Smooth muscle cell (in vitro differentiated cells): ENCODE results near the gene TMX4. TPM values are rescaled to one million over a fixed set of nuclear protein-coding genes. Genes with fewer than 3 reads are reported as not detected.

ENCODE experiments used
- DNase-seq: peaks from one replicate; lab custom pipeline; 2025; ENCODE audit not compliant: unreplicated experiment; lab: John Stamatoyannopoulos, UW
- H2AFZ ChIP-seq: fragments of 200-600 bp; sonication (generic); 2 replicates; pipeline ENCODE4 v1.6.0; 2016; ENCODE audit warnings: antibody characterized with exemption, low read depth, mild to moderate bottlenecking
- H3F3A ChIP-seq: fragments of 200-600 bp; sonication (generic); 2 replicates; pipeline ENCODE4 v1.6.0; 2017; ENCODE audit warnings: antibody characterized with exemption, low read depth
- H3K27ac ChIP-seq: fragments of 200-600 bp; sonication (generic); 2 replicates; pipeline ENCODE4 v1.5.1; 2016; ENCODE audit warnings: low read depth, mild to moderate bottlenecking
- H3K27me3 ChIP-seq: fragments of 200-600 bp; sonication (generic); 2 replicates; pipeline ENCODE4 v1.6.1; 2016; ENCODE audit warnings: low read depth, mild to moderate bottlenecking
- H3K36me3 ChIP-seq: fragments of 200-600 bp; sonication (generic); 2 replicates; pipeline ENCODE4 v1.5.1; 2016; ENCODE audit warnings: low read depth
- H3K4me1 ChIP-seq: fragments of 200-600 bp; sonication (generic); 2 replicates; pipeline ENCODE4 v1.5.1; 2016; ENCODE audit warnings: low read depth
- H3K4me2 ChIP-seq: fragments of 200-600 bp; sonication (generic); 2 replicates; pipeline ENCODE4 v1.6.0; 2016; ENCODE audit warnings: mild to moderate bottlenecking
- H3K4me3 ChIP-seq: fragments of 200-600 bp; sonication (generic); 2 replicates; pipeline ENCODE4 v1.5.1; 2016; ENCODE audit warnings: mild to moderate bottlenecking
- H3K79me2 ChIP-seq: fragments of 200-600 bp; sonication (generic); 2 replicates; pipeline ENCODE4 v1.6.0; 2016; ENCODE audit warnings: low read depth, mild to moderate bottlenecking
- H3K9ac ChIP-seq: fragments of 200-600 bp; sonication (generic); 2 replicates; pipeline ENCODE4 v1.6.0; 2016; ENCODE audit warnings: low read depth
- H3K9me3 ChIP-seq: fragments of 200-600 bp; sonication (generic); replicated peaks from 2 replicates; pipeline ENCODE4 v1.5.1; 2016; ENCODE audit warnings: low read depth
- H4K20me1 ChIP-seq: fragments of 200-600 bp; sonication (generic); 2 replicates; pipeline ENCODE4 v1.6.0; 2016; ENCODE audit warnings: low read depth
- WGBS: methylation state at CpG from one replicate; pipeline ENCODE4 v1.1.7; 2016; ENCODE audit warnings: low lambda C conversion rate; 5-methylcytosine and 5-hydroxymethylcytosine counted together
- polyA plus RNA-seq: library from polyadenylated mRNA; unstranded; fragments of >200 nt; fragmentation: Nextera tagmentation; extraction: Ambion mirVana; gene quantifications from 2 replicates; pipeline ENCODE4 v1.2.1, GENCODE V29; 2016
- total RNA-seq: library from RNA; depleted of rRNA; stranded (reverse); fragments of >200 nt; gene quantifications from 2 replicates; pipeline ENCODE4 v1.2.3, GENCODE V29; 2014
- TF ChIP-seq, protein P1 (sequence below): fragments of 200-600 bp; sonication (generic); IDR thresholded peaks from 2 replicates; pipeline ENCODE4 v1.5.1; 2017; ENCODE audit warnings: borderline replicate concordance, mild to moderate bottlenecking, antibody characterized with exemption; ENCODE audit not compliant: insufficient read depth, poor library complexity, severe bottlenecking

The TMX4 gene
- total and polyA plus RNA-seq, 2 experiments from 2014 or later = 13.9 to 14.1 TPM

- Histone ChIP-seq H3K79me2 (no peaks in the 10 kb centered on the region), H3K27me3 (no peaks in the 10 kb centered on the region), H4K20me1 (no peaks in the 10 kb centered on the region), H3F3A (no peaks in the 10 kb centered on the region), H2AFZ (no peak overlapping the region), H3K27ac (no peak overlapping the region), H3K4me3 (no peak overlapping the region), H3K4me2 (no peak overlapping the region), H3K9ac (no peak overlapping the region), H3K9me3 (no peaks in the 10 kb centered on the region), H3K36me3 (no peaks in the 10 kb centered on the region), H3K4me1 (no peaks in the 10 kb centered on the region)
- no peak for DNase-seq
- WGBS = 91% methylated on average over 3 of the region's 3 CpGs
- TF ChIP-seq, protein P1, sequence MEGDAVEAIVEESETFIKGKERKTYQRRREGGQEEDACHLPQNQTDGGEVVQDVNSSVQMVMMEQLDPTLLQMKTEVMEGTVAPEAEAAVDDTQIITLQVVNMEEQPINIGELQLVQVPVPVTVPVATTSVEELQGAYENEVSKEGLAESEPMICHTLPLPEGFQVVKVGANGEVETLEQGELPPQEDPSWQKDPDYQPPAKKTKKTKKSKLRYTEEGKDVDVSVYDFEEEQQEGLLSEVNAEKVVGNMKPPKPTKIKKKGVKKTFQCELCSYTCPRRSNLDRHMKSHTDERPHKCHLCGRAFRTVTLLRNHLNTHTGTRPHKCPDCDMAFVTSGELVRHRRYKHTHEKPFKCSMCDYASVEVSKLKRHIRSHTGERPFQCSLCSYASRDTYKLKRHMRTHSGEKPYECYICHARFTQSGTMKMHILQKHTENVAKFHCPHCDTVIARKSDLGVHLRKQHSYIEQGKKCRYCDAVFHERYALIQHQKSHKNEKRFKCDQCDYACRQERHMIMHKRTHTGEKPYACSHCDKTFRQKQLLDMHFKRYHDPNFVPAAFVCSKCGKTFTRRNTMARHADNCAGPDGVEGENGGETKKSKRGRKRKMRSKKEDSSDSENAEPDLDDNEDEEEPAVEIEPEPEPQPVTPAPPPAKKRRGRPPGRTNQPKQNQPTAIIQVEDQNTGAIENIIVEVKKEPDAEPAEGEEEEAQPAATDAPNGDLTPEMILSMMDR = no peak
Observed at GRCh38 chr20:7937328-7937727, 82.2 kb downstream of the TMX4 start.

GRCh38 chr20:7935027-7935551 is 84.5 kb downstream of the TMX4 start:
- H2AFZ ChIP-seq = no peak overlapping the region
- H3K36me3 ChIP-seq = no peaks in the 10 kb centered on the region
- H3K4me1 ChIP-seq = no peaks in the 10 kb centered on the region
- 90% methylated on average over 4 of the region's 4 CpGs for WGBS
- no peak overlapping the region for H3K27ac ChIP-seq
- no peak overlapping the region for H3K4me2 ChIP-seq
- no peaks in the 10 kb centered on the region for H4K20me1 ChIP-seq
- no peaks in the 10 kb centered on the region for H3F3A ChIP-seq
- H3K9ac ChIP-seq = no peak overlapping the region
- no peaks in the 10 kb centered on the region for H3K27me3 ChIP-seq
- H3K9me3 ChIP-seq = no peaks in the 10 kb centered on the region
- no peaks in the 10 kb centered on the region for H3K79me2 ChIP-seq
- no peak for DNase-seq
- TF ChIP-seq, protein P1 = no peak
- H3K4me3 ChIP-seq = no peak overlapping the region

DNA sequence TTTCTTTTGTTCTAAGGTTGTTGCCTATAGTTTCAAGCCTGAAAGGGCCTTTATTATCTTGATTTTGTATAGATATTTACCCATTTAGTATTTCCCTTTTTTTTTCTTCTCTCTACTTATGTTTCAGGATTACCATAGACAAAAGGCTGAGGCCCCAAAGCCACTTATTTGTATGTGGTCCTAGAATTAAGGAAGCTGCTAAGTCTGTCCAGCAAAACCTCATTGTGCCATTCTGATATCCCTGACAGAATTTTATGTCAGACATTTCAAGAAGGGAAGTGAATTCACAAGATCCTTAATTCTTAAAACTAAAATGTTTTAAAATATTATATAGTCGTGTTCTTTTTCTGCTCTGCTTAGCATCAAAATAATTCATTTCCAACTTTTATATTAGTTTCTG is 86.2 kb downstream of the TMX4 start:
- Histone ChIP-seq H3K36me3 (no peaks in the 10 kb centered on the region), H3K4me1 (no peaks in the 10 kb centered on the region), H3K27ac (no peak overlapping the region), H2AFZ (no peak overlapping the region), H3K27me3 (no peaks in the 10 kb centered on the region), H4K20me1 (no peaks in the 10 kb centered on the region), H3F3A (no peaks in the 10 kb centered on the region), H3K4me3 (no peak overlapping the region), H3K4me2 (no peak overlapping the region), H3K9ac (no peak overlapping the region), H3K79me2 (no peaks in the 10 kb centered on the region), H3K9me3 (no peaks in the 10 kb centered on the region)
- TF ChIP-seq, protein P1 = no peak
- no peak for DNase-seq
- 88% methylated on average over 1 of the region's 1 CpG for WGBS

DNA sequence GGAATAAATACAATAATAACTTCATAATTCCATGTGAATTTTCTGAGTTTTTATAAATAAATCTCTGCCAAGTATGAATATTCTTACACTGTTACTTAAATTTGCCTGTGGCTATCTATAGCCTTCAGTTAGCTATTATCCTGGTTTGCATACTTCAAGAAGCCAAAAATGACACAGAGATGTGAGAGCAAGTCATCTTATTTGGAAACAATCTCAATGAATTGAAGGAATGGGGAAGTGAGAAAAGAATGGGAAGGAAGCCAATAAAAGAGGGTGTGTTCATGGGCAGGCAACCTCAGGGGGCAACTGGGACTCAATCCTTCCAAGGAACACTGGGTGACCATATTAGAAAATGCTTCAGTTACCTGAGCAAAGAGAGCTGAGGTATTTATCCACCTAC is 89.2 kb downstream of the TMX4 start:
- Histone ChIP-seq H3K9me3 (no peaks in the 10 kb centered on the region), H3F3A (no peaks in the 10 kb centered on the region), H3K9ac (no peak overlapping the region), H3K79me2 (no peaks in the 10 kb centered on the region), H3K4me3 (no peak overlapping the region), H3K4me2 (no peak overlapping the region), H3K27me3 (no peaks in the 10 kb centered on the region), H3K36me3 (no peaks in the 10 kb centered on the region), H2AFZ (no peak overlapping the region), H3K27ac (no peak overlapping the region), H3K4me1 (no peaks in the 10 kb centered on the region), H4K20me1 (no peaks in the 10 kb centered on the region)
- TF ChIP-seq, protein P1 = no peak
- DNase-seq = no peak

Other genes with a start within 250 kb of the TMX4 start
- gene HAO1, start 79.3 kb downstream of the TMX4 start, total RNA-seq = not detected in 2 replicates
- gene HAO1, start 79.3 kb downstream of the TMX4 start, polyA plus RNA-seq = not detected in 2 replicates
- 17.9 and 25.3 TPM in 2 replicates for gene PLCB1, start 112.5 kb upstream of the TMX4 start, total RNA-seq
- gene PLCB1, start 112.5 kb upstream of the TMX4 start, polyA plus RNA-seq = 4.7 and 5.9 TPM in 2 replicates